K562 (cell line): ENCODE data around the gene ZNF121. TPM values are rescaled to one million over a fixed set of nuclear protein-coding genes. Genes with fewer than 3 reads are reported as not detected.
A peak's percentile ranks its signal among the peaks of the same experiment; 100 is the strongest.

Experiments used
- CBX5 ChIP-seq: IDR thresholded peaks from 2 replicates; pipeline ENCODE4 v1.6.1; 2014; ENCODE audit warnings: low read depth, borderline replicate concordance
- ESRRA ChIP-seq: fragments of 450-650 bp; IDR thresholded peaks from 2 replicates; pipeline ENCODE4 v1.6.1; 2014; ENCODE audit warnings: low read depth, mild to moderate bottlenecking, moderate library complexity, borderline replicate concordance
- FOSL1 ChIP-seq: fragments of 200-800 bp; sonication (Bioruptor generic); conservative IDR thresholded peaks from 2 replicates; pipeline ENCODE4 v1.6.1; 2016; ENCODE audit warnings: missing genetic modification characterization, missing compliant biosample characterization
- FOXA1 ChIP-seq: fragments of 450-650 bp; IDR thresholded peaks from 2 replicates; pipeline ENCODE4 v1.6.1; 2016; ENCODE audit warnings: mild to moderate bottlenecking, borderline replicate concordance
- FOXP1 ChIP-seq: sonication (generic); formaldehyde crosslinking; IDR thresholded peaks from 2 replicates; pipeline ENCODE4 v1.8.0; 2022; ENCODE audit warnings: mild to moderate bottlenecking, missing genetic modification reagents
- GTF2F1 ChIP-seq: IDR thresholded peaks from 2 replicates; pipeline ENCODE4 v1.6.1; 2011; ENCODE audit warnings: low read depth, low read length, improper control_type of control experiment
- KDM2B ChIP-seq: fragments of 250-450 bp; sonication (Bioruptor Pico); IDR thresholded peaks from 2 replicates; pipeline ENCODE4 v1.8.0; 2021; ENCODE audit warnings: mild to moderate bottlenecking, moderate library complexity
- MEF2D ChIP-seq: conservative IDR thresholded peaks from 2 replicates; pipeline ENCODE4 v1.6.1; 2016; ENCODE audit warnings: low read depth, missing genetic modification characterization, missing compliant biosample characterization
- NR2C1 ChIP-seq, 2 experiments: fragments of 450-650 bp; IDR thresholded peaks; 2 replicates each; pipeline ENCODE4 v1.6.1; 2017; ENCODE audit warnings: mild to moderate bottlenecking in 2 of 2, antibody characterized with exemption in 1 of 2, inconsistent platforms in 1 of 2, missing compliant biosample characterization in 1 of 2, missing genetic modification characterization in 1 of 2
- NRF1 ChIP-seq, 2 experiments: fragments of 450-650 bp; IDR thresholded peaks in 1 of 2; conservative IDR thresholded peaks in 1 of 2; 2 replicates each; pipeline ENCODE4 v1.6.1; 2014; ENCODE audit warnings: mild to moderate bottlenecking in 2 of 2
- TFE3 ChIP-seq: fragments of 450-650 bp; formaldehyde crosslinking; IDR thresholded peaks from 2 replicates; pipeline ENCODE4 v1.4.0; 2020; ENCODE audit warnings: mild to moderate bottlenecking, mixed read lengths
- ZBTB26 ChIP-seq: fragments of 450-650 bp; formaldehyde crosslinking; IDR thresholded peaks from 2 replicates; pipeline ENCODE4 v1.4.0; 2022; ENCODE audit warnings: missing genetic modification characterization
- ZHX1 ChIP-seq: fragments of 150-350 bp; conservative IDR thresholded peaks from 2 replicates; pipeline ENCODE4 v1.6.1; 2014; ENCODE audit warnings: low read length
- ZNF408 ChIP-seq: fragments of 250-450 bp; sonication (Bioruptor Pico); IDR thresholded peaks from 2 replicates; pipeline ENCODE4 v1.4.0; 2020; ENCODE audit warnings: low read depth, mild to moderate bottlenecking, moderate library complexity
- ZNF436 ChIP-seq: fragments of 250-450, 450-650 bp; sonication (Bioruptor Pico); formaldehyde crosslinking; IDR thresholded peaks from 2 replicates; pipeline ENCODE4 v1.7.0; 2020; ENCODE audit warnings: mild to moderate bottlenecking
- ZNF445 ChIP-seq: fragments of 250-450 bp; sonication (Bioruptor Pico); IDR thresholded peaks from 2 replicates; pipeline ENCODE4 v1.4.0; 2020; ENCODE audit warnings: low read depth, mild to moderate bottlenecking, moderate library complexity
- ZNF449 ChIP-seq: fragments of 250-450 bp; sonication (Bioruptor Pico); IDR thresholded peaks from 2 replicates; pipeline ENCODE4 v1.8.0; 2022; ENCODE audit warnings: moderate library complexity, mild to moderate bottlenecking, inconsistent platforms
- ZNF668 ChIP-seq: fragments of 250-450 bp; sonication (Bioruptor Pico); IDR thresholded peaks from 2 replicates; pipeline ENCODE4 v1.8.0; 2022; ENCODE audit warnings: mild to moderate bottlenecking, inconsistent platforms
- ZNF77 ChIP-seq: fragments of 250-450 bp; sonication (Bioruptor Pico); IDR thresholded peaks from 2 replicates; pipeline ENCODE4 v1.5.0; 2020
- ZNF780A ChIP-seq: fragments of 250-450 bp; sonication (Bioruptor Pico); IDR thresholded peaks from 2 replicates; pipeline ENCODE4 v1.5.0; 2021; ENCODE audit warnings: mild to moderate bottlenecking
- polyA plus RNA-seq, 8 experiments: library from polyadenylated mRNA; depleted of rRNA in 4 of 8; stranded (reverse) in 5 of 8; unstranded in 3 of 8; fragments of >200 nt; fragmentation: Nextera tagmentation in 2 of 8; fragmentation: Illumina TruSeq in 1 of 8; extraction: Ambion mirVana in 2 of 8; extraction: Trizol in 1 of 8; gene quantifications; 2 replicates each; pipeline versions ENCODE4 v1.2.1 to v1.2.3, GENCODE V29; 2011 to 2014; ENCODE audit warnings: inconsistent platforms in 1 of 8, missing spikeins in 1 of 8
- total RNA-seq, 7 experiments: library from RNA; depleted of rRNA in 6 of 7; stranded (reverse); fragments of >200 nt in 6 of 7; fragmentation: Illumina TruSeq in 2 of 7; extraction: Trizol in 2 of 7; gene quantifications; 2 replicates each; pipeline versions ENCODE4 v1.2.1 to v1.2.3, GENCODE V29; 2011 to 2021; ENCODE audit warnings: low replicate concordance in 1 of 7

Gene ZNF121
- total and polyA plus RNA-seq, 9 of the 15 experiments (the other 6 are each of a cell fraction or from before 2014, with no cell fraction given) = 14.6 to 115 (median 33.4) TPM

- no peak for TF ChIP-seq ZNF668 (CRISPR knock-in tag)
- no peak for TF ChIP-seq ZNF77 (CRISPR knock-in tag)
- TF ChIP-seq ZNF445 (CRISPR knock-in tag) = no peak
- no peak for TF ChIP-seq ZNF408 (CRISPR knock-in tag)
- TF ChIP-seq KDM2B = no peak
- TF ChIP-seq GTF2F1 = no peak
- TF ChIP-seq NRF1 (conservative IDR thresholded peaks at IDR 0.05 in 1 of 2, IDR thresholded peaks at IDR 0.05 in 1 of 2) = peak; percentile 27 to 37; a peak in 1 of 4 replicates
- TF ChIP-seq ZBTB26 (CRISPR knock-in tag) = 0 out of 2 replicates have a peak, but pooled peaks have one; percentile 11
- TF ChIP-seq TFE3 (CRISPR knock-in tag) = no peak
- TF ChIP-seq ZNF449 (CRISPR knock-in tag) = no peak
- TF ChIP-seq ZNF780A (CRISPR knock-in tag) = no peak
- no peak for TF ChIP-seq FOXP1 (CRISPR knock-in tag)
- 0 out of 2 replicates have a peak, but pooled peaks have one; percentile 16 for TF ChIP-seq ZHX1
- no peak for TF ChIP-seq NR2C1 (IDR thresholded peaks at IDR 0.05)
- TF ChIP-seq NR2C1 (tag; IDR thresholded peaks at IDR 0.05) = peak; percentile 26; the same call in 1 of the 2 replicates
- TF ChIP-seq ZNF436 (CRISPR knock-in tag) = no peak
- peak; percentile 32; the same call in 1 of the 2 replicates for TF ChIP-seq FOSL1 (tag)
- TF ChIP-seq MEF2D (tag) = no peak
- peak; percentile 44; the same call in 1 of the 2 replicates for TF ChIP-seq CBX5
- TF ChIP-seq ESRRA = peak; percentile 55; the same call in 1 of the 2 replicates
- TF ChIP-seq FOXA1 = no peak
These were observed 45.9 kb downstream of the ZNF121 start, which contains the start of gene ZNF426 (continued) for GRCh38 chr19:9538183-9539058.
